Right cardiac atrium (tissue), 5 donors: Measurements from ENCODE around the gene TRIM17. TPM values are rescaled to one million over a fixed set of nuclear protein-coding genes. Genes with fewer than 3 reads are reported as not detected.

ENCODE experiments used
- ATAC-seq, 2 donors: fragments of 200-7000 bp; cut with Tn5 transposase; one replicate each; pipeline versions ENCODE4 v1.8.0 to v1.9.1; 2020; ENCODE audit warnings: moderate library complexity in 2 of 2, mild to moderate bottlenecking in 1 of 2
- DNase-seq, 3 donors: peaks; one replicate each; pipeline ENCODE4 v3.0.0-alpha.2; 2020
- H3K27ac ChIP-seq: one replicate; pipeline ENCODE4 v1.5.1; 2013; ENCODE audit warnings: mild to moderate bottlenecking, low read length, control low read depth, moderate library complexity
- H3K27me3 ChIP-seq: one replicate; pipeline ENCODE4 v1.6.1; 2013; ENCODE audit not compliant: control insufficient read depth, insufficient read depth
- H3K4me1 ChIP-seq: one replicate; pipeline ENCODE4 v1.6.1; 2013; ENCODE audit warnings: low read length; ENCODE audit not compliant: control insufficient read depth, insufficient read depth
- H3K4me3 ChIP-seq: one replicate; pipeline ENCODE4 v1.5.1; 2013; ENCODE audit warnings: low read length, control low read depth
- H3K9me3 ChIP-seq: one replicate; pipeline ENCODE4 v1.6.1; 2013; ENCODE audit warnings: low read length; ENCODE audit not compliant: control insufficient read depth
- WGBS: extraction: QIAGEN DNeasy Blood & Tissue Kit; methylation state at CpG from one replicate; pipeline ENCODE4 v1.1.7; 2013; 5-methylcytosine and 5-hydroxymethylcytosine counted together
- intact Hi-C, 4 donors: fragments of 100-400 bp; cut with DNase I; formaldehyde crosslinking; loops; one replicate each; pipeline versions ENCODE4 v1.11.0 to v1.14.0; 2022 to 2023
- polyA plus RNA-seq: library from polyadenylated mRNA; stranded (reverse); fragments of 200-250 nt; gene quantifications from one replicate; pipeline ENCODE4 v1.2.3, GENCODE V29; 2013
- total RNA-seq, 4 donors: library from RNA; stranded (reverse); fragmentation: NEBNext Ultra II Directional; extraction: Animal tissue kit (Norgen Biotek cat#: 25700); gene quantifications; one replicate each; pipeline ENCODE4 v1.2.1, GENCODE V29; 2021
- donor health status: healthy with polysubstance abuse.
- donor health status: DM: no; HTN: yes; CAD: no.
- donor health status: DM: no; HTN: no; CAD: no.
- donor health status: DM: no; HTN: yes; CAD: no; lungs with severe emphysema.
- donor health status: DM: yes; HTN: yes; CAD: no.

TRIM17 gene
- total and polyA plus RNA-seq, 5 donors: 0.41 to 2.4 (median 0.83) TPM

DNA sequence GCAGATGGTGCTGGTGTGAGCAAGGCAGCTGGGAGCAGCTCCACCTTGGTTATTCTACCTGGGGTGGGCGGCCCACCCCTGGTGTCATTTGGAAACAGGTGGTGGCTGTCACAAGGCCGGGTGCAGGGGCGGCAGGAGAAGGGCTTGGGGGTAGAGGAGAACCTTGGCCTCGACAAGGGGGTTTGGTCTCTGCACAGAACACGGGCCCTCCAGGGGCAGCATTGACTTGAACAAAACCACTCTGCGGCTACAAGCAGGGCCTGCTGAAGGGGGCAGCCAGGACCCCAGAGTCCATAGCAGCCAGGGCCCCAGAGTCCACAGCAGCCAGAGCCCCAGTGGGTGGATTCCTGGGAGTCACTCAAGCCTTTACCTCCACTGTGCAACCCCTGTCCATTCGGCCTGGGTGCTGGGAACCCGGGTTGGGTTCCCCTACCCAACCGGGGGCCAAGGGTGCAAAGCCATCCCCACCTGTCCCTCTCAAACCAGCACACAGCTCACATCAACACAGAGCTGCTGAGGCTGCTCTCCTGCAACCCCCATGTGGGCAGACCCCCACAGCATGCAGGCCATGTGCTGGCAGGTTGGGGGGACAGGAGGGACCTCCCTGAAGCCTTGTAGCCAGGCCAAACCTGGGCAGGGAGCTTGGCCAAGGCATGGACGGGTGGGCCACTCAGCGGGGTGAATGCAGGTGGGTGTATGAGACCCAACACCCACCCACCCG is 17.8 kb downstream of the TRIM17 start:
- WGBS: 92% methylated on average over 12 of the region's 12 CpGs
- no peaks in the 10 kb centered on the region for H3K9me3 ChIP-seq
- H3K27me3 ChIP-seq: no peaks in the 10 kb centered on the region
- intact Hi-C loops: no loop called here
- H3K4me1 ChIP-seq: no peaks in the 10 kb centered on the region
- DNase-seq (no peak), ATAC-seq (no peak)
- no peak overlapping the region for H3K27ac ChIP-seq
- H3K4me3 ChIP-seq: no peak overlapping the region

GRCh38 chr1:228397966-228398365 is 18.7 kb downstream of the TRIM17 start:
- no peaks in the 10 kb centered on the region for H3K27me3 ChIP-seq
- H3K4me3 ChIP-seq: no peak overlapping the region
- ATAC-seq (no peak), DNase-seq (no peak)
- H3K27ac ChIP-seq: no peak overlapping the region
- H3K4me1 ChIP-seq: no peaks in the 10 kb centered on the region
- intact Hi-C loops: no loop called here
- 93% methylated on average over 6 of the region's 6 CpGs for WGBS
- H3K9me3 ChIP-seq: no peaks in the 10 kb centered on the region

DNA sequence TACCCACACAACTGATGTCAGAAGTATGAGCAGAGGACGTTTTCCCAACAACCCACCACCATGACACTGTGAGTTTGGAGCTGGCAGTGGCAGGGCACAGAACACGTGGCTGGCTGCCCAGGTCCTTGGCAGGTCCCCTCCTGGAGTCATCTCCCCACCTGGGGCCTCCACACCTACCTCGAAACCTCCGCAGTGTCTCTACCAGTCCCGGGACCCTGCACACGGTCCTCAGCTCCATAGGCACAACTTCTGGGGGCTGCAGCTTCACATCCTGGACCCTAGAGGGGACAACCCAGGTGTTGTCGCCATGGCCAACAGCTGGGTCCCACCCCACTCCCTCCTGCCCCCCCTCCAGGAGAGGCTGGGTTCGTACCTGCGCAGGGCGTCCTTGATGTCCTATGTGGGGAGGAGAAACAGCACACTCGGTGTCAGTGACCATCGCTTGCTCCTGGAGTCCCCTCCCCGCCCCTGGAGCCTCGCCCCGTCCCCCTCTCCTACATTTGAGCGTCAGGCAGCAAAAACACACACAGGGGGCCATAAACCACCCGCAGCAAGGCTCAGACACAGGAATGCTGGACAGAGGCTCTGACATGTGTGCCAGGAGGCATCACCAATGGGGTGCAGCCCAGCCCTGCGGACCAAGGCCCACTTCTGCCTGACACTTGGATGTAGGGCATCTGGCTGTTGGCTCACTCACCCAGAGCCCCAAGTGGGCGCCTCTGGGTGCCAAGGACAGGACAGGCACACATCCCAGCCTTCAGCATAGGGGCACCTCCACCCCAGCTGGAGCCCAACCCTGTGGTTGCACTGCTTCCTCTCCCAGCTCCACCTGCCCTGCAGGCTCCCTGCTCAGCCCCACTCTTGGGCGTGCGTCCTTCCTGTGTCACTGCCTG is 19.6 kb downstream of the TRIM17 start:
- Histone ChIP-seq H3K27me3 (no peaks in the 10 kb centered on the region), H3K4me1 (no peaks in the 10 kb centered on the region), H3K4me3 (no peak overlapping the region), H3K9me3 (no peaks in the 10 kb centered on the region), H3K27ac (no peak overlapping the region)
- DNase-seq (no peak), ATAC-seq (no peak)
- WGBS: 94% methylated on average over 21 of the region's 21 CpGs
- intact Hi-C loops: no loop called here

DNA sequence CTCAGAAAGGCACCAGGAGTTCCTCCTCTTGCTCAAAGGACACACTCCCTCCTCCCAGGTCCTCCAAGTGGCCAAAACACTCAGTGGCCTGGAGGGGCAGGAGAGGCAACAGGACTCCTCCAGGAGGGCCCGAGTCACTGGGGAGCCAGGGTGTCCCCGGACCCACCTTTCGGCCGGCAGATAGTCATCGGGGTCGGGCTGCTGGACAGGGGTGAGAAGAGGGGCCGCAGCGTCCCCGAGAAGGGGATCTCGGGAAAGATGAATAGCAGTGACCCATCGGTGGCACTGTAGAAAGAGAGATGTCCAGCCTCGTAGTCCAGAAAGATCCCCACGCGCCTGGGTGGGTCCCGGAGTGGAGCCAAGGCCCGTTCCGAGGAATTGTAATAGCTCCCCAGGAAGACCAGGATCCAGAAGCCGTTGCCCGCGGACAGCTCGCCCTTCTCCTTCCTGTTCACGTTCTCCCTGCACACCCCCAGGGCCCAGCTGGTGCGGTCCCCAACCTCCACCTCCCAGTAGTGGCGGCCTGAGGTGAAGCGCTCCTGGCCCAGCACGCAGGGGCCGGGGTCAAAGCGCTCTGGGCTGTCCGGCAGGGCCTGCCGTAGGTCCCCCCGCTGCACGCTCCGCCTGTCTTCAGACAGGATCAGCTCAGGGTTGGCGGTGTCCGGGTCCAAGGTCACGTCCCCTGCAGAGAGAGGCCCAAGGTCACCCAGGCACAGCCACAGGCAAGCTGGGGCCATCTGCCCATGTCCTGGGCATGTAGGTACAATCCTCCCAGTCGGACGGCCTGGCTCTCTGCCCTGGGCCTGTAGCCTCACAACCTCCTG is 21.9 kb downstream of the TRIM17 start:
- WGBS: 95% methylated on average over 38 of the region's 38 CpGs

GRCh38 chr1:228393811-228394570 is 22.7 kb downstream of the TRIM17 start:
- Histone ChIP-seq H3K27ac (no peak overlapping the region), H3K9me3 (no peaks in the 10 kb centered on the region), H3K27me3 (no peaks in the 10 kb centered on the region), H3K4me1 (no peaks in the 10 kb centered on the region), H3K4me3 (no peak overlapping the region)
- DNase-seq: peak in 1 of 3 donors; percentile 41
- 80% methylated on average over 9 of the region's 9 CpGs for WGBS
- peak in 1 of 2 donors; percentile 12 for ATAC-seq
- intact Hi-C loops: no loop called here

More for the DNA sequence above, 21.9 kb downstream of the TRIM17 start:
- ATAC-seq (no peak), DNase-seq (peak in 1 of 3 donors; percentile 61)
- H3K27ac ChIP-seq: no peak overlapping the region
- intact Hi-C loops: no loop called here
- no peaks in the 10 kb centered on the region for H3K9me3 ChIP-seq
- no peaks in the 10 kb centered on the region for H3K27me3 ChIP-seq
- H3K4me3 ChIP-seq: no peak overlapping the region
- H3K4me1 ChIP-seq: no peaks in the 10 kb centered on the region

- DNase-seq: peak in 2 of 3 donors; percentile 82
- Histone ChIP-seq H3K9me3 (no peaks in the 10 kb centered on the region), H3K27ac (no peak overlapping the region), H3K4me3 (no peak overlapping the region), H3K4me1 (no peaks in the 10 kb centered on the region), H3K27me3 (no peaks in the 10 kb centered on the region)
- 22% methylated on average over 8 of the region's 8 CpGs for WGBS
- intact Hi-C loops: no loop called here
- ATAC-seq: peak; percentile 78 to 83
Observed at GRCh38 chr1:228393268-228393701, 23.4 kb downstream of the TRIM17 start.

- peak in 1 of 3 donors; percentile 23 for DNase-seq
- ATAC-seq: no peak
- H3K27me3 ChIP-seq: no peaks in the 10 kb centered on the region
- intact Hi-C loops: no loop called here
- no peak overlapping the region for H3K4me3 ChIP-seq
- no peak overlapping the region for H3K27ac ChIP-seq
- H3K9me3 ChIP-seq: no peaks in the 10 kb centered on the region
- no peaks in the 10 kb centered on the region for H3K4me1 ChIP-seq
- 90% methylated on average over 12 of the region's 12 CpGs for WGBS
Observed at GRCh38 chr1:228392111-228392936, 24.3 kb downstream of the TRIM17 start.

GRCh38 chr1:228391411-228392020 is 25.1 kb downstream of the TRIM17 start:
- no peaks in the 10 kb centered on the region for H3K27me3 ChIP-seq
- intact Hi-C loops: no loop called here
- H3K4me1 ChIP-seq: no peaks in the 10 kb centered on the region
- DNase-seq (peak in 1 of 3 donors; percentile 50), ATAC-seq (no peak)
- no peak overlapping the region for H3K27ac ChIP-seq
- 87% methylated on average over 11 of the region's 11 CpGs for WGBS
- no peaks in the 10 kb centered on the region for H3K9me3 ChIP-seq
- no peak overlapping the region for H3K4me3 ChIP-seq

- WGBS: 85% methylated on average over 10 of the region's 10 CpGs
- Histone ChIP-seq H3K4me1 (no peaks in the 10 kb centered on the region), H3K27ac (no peak overlapping the region), H3K9me3 (no peaks in the 10 kb centered on the region), H3K4me3 (no peak overlapping the region), H3K27me3 (no peaks in the 10 kb centered on the region)
- intact Hi-C loops: no loop called here
- DNase-seq: no peak
- ATAC-seq: no peak
Observed at GRCh38 chr1:228390649-228391048, 26.0 kb downstream of the TRIM17 start.
